Stimulated activated CD4-positive, alpha-beta T cell treated with anti-CD3 and anti-CD28 coated beads, Interleukin-1b, Interleukin-23, amount 100 ng/mL, for 24 hours (primary cell): Measurements from ENCODE around the gene CCNL2.
"Not testable (repeated sequence)": the region's sequence is repeated elsewhere in the genome, so short reads cannot be mapped to it uniquely, and the experiment has no call there.

ENCODE experiments used
- DNase-seq, 4 experiments: peaks; one replicate each; pipeline ENCODE4 v3.0.0-alpha.2; 2020; ENCODE audit warnings: low read depth in 4 of 4, low spot score in 1 of 4

Gene CCNL2

DNA sequence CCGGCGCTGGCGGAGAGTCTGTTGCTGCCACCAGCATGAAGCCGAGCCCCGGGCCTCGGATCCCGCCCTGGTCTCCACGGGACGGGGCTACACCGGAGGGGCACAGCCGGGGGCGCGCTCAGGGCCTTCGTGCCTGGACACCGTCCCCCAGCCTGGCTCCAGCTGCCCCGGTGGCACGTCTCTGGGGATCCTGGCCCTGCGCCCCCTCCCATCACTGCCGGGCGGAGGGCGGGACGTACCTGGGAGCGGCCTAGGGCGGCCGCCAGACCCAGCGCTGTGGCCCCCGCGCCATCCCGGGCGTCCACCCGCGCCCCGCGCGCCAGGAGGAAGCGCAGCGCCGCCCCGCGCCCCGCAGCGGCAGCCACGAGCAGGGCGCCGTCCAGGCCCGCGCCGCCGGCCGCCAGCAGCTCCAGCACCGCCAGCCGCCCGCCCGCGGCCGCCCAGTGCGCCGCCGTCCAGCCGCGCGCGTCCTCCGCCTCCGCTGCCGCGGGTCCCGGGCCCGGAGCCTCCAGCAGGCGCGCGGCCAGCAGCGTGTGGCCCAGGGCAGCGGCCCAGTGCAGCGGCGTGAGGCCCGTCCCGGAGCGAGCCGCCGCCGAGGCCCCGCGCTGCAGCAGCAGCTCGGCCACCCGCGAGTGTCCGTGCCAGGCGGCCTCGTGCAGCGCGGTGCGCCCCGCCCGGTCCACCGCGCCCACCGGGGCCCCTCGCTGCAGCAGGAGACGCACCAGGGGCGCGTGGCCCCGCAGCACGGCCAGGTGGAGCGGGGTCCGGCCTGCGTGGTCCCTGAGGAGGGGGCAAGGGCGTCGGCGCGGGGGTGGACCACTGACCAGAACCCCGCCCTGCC lies 20.9 kb upstream of the CCNL2 start:
- DNase-seq: no peak

DNA sequence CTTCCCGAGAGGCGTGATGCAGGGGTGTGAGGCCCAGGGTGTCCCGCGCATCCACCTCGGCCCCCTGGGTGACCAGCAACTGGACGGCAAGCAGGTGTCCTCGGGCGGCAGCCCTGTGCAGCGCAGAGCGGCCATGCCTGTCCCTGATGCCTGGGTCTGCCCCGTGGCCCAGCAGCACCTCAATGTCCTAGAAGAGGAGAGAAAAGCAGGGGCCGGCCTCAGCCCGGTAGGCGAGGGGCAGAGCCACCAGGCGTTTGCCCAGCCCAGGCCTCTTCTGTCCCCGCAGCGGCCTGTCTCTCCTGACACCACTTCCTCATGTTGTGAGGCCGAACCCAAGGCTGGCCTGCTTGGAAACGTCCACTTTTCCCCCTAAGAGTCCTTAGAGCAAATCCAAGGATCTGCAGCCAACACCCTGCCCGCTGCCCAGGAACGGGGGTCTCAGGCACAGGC lies 20.3 kb upstream of the CCNL2 start:
- no peak for DNase-seq

DNA sequence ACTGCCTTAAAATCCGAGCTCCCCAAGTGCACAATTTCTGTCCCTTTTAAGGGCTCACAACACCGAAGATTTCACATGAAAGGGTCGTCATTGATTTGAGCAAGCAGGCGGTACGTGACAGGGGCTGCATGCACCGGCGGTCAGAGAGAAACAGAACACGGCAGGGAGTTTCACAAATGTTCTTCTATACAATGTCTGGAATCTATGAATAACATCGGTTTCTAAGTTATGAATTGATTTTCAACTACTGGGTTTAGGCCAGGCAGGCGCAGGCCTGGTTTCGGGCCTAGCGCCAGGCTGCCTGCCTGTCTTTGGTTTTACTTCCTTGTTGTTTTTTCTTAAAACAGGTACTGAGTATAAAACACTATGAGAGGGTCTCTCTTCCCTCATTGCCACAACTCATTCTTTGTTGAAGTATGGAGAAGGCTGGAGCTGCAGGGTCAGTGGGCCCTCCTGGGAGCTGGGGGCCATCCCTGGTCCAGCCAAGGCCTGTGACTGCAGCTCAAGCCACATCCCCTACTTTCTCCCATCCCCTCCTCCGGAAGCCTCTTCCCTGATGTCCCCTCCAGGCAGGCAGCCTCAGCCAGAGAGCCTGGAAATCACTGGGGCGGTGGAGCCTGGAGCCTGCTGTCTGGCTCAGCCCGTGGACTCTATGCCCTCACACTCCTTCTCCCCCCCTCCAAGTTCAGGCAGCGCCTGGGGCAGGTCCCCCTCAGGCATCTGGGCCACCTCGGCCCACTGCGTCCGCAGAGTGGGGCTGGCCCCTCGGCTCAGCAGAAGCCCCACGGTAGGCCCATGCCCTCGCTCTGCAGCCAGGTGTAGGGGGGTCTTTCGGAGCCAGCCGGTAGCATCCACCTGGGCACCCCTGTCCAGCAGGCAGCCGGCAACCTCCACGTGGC lies 19.6 kb upstream of the CCNL2 start:
- DNase-seq: no peak

DNA sequence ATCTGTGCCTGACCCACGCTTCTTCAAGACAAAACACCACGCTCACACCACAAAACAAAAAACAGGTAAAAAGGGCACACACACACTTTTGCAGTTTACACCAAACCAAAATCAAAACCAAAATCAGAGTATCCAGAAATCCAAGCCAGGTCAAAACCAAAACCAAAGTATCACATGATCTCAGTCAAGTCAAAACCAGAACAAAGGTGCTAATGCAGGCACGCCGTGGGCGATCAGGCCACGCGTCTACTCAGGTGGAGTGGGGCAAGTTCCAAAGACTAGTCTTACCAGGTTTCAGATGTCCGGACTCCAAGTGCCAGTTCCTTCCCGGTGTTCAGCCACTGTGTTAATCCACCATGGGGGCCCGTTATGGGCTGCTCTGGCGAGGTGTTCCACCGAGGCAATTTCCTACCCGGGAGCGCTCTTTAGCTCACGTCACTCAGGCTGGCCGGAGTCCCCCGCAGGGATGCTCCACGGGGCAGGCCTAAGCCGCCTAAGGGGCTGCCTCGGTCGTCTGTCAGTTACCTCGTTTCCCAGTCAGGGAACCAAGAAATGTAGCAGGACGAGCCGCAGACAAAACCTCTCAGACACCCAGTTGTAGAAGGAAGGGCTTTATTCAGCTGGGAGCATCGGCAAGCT lies 18.8 kb upstream of the CCNL2 start:
- DNase-seq: not testable (repeated sequence)

DNA sequence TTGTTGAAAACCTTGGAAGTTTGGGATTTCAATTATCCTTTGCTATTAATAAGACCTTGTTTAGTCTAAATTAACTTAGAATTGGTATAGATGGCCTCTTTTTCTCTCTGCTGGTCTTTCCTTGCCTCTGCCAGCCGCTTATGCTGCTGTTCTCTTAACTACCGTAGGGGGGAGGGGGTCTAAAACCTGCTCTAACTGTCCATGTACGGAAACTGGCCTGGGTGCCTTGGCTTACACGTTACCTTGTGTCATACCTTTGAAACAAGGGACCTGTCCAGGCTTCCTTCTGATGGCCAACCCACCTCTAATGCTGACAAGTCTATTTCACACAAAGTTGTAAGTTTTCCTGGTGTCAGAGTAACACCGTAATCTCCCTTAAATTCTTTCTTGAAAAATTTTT lies 18.3 kb upstream of the CCNL2 start:
- not testable (repeated sequence) for DNase-seq

DNA sequence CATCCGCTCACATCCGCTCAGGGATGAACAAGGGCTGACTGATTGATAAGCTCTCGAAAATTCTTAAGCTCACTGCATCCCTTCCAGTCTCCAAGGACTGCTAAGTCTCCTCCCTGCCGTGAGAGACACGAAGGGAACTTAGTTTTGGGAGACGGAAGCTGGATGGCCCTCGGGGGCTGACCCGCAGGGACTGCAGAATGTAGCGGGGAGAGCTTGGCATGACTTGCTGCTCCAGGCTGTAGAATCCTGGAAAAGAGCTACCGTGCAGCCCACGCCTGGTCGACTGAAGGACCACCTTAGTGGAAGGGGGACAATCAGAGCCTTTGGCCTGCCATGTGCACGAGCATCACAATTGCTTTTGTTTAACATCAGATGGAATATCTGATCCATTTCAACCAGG lies 16.6 kb upstream of the CCNL2 start:
- DNase-seq: no peak

DNA sequence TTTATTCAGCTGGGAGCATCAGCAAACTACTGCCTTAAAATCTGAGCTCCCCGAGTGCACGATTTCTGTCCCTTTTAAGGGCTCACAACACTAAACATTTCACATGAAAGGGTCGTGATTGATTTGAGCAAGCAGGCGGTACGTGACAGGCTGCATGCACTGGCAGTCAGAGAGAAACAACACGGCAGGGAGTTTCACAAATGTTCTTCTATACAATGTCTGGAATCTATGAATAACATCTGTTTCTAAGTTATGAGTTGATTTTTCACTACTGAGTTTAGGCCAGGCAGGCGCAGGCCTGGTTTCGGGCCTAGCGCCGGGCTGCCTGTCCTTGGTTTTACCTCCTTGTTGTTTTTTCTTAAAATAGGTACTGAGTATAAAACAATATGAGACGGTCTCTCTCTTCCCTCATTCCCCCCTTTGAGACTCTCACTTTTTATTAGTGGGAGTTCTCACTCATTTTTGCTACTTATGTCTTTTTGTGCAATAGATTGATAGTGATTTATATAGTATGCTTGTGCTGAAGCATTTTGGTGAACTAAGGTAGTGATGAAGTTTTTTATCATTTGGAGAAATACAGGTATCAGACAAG lies 13.3 kb upstream of the CCNL2 start:
- not testable (repeated sequence) for DNase-seq

DNA sequence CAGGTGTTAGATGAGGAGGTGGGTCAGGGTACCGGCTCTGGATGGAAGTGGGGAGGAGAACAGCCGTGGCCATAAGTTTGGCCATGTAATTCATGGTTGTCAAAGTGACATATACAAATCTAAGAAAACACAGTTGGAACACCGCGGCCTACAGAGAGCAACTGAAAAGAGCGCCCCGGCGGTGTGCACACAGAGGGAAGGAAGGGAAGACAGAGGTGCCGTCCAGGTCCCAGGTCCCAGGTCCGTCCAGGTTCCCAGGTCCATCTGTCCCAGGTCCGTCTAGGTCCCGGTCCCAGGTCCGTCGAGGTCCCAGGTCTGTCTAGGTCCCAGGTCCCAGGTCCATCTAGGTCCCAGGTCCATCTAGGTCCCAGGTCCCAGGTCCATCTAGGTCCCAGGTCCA lies 12.5 kb upstream of the CCNL2 start:
- DNase-seq: no peak

DNA sequence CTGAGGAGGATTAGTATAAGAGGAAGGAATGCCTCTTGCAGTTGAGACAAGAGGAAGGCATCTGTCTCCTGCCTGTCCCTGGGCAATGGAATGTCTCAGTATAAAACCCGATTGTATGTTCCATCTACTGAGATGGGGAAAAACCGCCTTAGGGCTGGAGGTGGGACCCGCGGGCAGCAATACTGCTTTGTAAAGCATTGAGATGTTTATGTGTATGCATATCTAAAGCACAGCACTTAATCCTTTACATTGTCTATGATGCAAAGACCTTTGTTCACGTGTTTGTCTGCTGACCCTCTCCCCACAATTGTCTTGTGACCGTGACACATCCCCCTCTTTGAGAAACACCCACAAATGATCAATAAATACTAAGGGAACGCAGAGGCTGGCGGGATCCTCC lies 11.1 kb upstream of the CCNL2 start:
- DNase-seq: not testable (repeated sequence)

DNA sequence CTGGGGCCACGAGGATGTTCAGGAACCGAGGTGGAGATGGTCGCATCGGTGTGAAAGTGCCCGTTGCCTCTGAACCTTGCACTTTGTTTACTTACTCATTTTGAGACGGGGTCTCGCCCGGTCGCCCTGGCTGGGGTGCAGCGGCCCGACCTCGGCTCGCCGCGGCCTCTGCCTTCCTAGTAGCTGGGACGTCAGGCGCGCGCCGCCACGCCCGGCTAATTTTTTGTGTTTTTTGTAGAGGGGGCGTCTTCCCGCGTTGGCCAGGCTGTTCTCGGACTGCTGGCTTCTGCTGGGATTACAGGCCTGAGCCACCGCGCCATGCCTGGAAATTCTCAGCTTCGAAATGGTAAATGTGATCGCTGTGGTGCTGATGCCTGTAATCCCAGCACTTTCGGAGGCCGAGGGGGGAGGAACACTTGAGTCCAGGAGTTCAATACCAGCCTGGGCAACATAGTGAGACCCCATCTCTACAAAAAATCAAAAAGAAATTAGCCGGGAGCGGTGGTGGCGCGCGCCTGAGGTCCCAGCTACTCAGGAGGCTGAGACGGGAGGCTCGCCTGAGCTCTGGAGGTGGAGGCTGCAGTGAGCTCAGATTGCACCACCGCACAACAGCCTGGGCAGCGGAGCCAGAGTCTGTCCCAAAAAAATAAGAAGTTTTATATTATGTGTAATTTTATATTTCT lies 8.6 kb upstream of the CCNL2 start:
- no peak for DNase-seq

DNA sequence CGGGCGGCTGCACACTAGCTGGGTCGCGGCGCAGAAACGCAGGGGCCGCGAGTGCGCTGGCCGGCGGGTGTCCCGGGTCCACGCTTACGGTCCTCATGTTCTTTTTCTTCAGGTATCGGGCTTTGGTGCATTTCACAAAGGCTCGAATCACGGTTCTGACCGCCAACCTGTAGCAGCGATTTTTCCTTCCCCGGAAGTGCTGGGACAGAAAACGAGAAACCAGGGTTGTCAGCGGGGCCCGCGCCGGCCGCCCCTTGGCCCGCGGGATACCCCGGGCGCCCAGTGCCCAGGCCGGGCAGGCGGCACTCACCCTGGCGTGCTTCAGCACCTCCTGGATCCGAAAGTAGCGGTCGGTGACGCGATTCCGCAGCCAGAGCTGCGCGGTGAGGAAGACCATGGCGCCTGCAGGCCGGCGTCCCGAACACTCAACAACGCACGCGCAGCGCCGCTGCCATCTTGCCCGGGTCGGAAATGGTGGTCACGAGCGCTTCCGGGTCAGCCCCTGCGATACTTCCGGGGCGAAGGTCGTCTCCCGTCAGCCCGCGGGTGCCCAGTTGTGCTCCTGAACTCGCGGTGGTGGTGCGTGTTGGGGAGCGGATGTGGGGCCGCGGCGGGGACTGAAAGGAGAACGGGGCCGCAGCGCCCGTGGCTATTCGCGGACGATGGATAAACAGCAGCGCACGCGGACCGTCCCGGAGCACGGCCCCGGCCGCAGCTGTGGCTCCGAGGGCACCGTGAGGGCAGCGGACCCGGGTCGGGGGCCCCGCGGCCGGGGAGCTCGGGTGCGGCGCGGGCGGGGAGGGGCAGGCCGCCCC lies 7.9 kb upstream of the CCNL2 start, which contains the start of gene MRPL20:
Gene MRPL20, minus strand, starts transcription at position 473 of the 815 bp plus-strand sequence. Its CDS starts 76 bp downstream, at position 397.
- peak; percentile 86 to 95 (median 90) for DNase-seq

DNA sequence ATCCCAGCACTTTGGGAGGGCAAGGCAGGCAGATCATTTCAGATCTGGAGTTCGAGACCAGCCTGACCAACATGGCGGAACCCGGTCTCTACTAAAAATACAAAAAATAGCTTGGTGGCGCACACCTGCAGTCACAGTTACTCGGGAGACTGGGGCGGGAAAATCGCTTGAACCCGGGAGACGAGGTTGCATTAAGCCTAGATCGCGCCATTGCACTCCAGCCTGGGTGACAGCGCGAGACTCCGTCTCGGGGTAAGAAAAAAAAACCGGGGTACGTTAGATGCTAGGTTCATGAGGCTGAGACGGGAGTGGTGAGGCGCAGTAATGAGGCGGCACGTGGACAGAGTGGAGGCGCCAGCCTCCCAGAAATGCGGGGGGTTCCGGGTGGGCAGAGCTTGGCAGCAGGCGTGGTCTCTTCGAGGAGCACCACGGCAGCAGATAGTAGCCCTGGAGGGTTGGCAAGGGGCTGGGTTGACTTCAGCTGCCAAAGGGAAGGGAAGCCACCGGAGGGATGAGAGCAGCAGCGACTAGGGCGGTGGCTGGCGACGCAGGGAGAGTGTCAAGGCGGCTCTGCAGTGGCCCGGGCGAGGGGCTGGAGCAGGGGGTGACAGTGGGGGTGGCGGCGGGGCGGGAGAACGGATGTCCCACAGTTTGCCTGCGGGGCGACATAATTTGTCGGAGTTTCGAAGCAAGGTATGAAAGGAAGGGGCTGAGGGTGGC lies 7.1 kb upstream of the CCNL2 start:
- DNase-seq: no peak

DNA sequence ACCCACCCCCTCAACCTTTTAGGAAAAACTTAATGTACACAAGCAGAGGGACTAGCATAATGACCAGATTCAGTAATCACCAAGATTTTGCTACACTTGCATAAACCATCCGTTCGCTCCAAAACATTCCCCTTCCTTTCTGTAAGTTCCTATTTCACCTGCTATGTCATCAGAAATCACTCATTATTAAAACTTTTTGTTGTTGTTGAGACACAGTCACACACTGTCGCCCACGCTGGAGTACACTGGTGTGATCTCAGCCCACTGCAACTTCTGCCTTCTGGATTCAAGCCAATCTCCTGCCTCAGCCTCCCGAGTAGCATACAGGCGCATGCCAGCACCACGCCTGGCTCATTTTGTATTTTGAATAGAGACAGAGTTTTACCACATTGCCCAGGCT lies 4.5 kb upstream of the CCNL2 start:
- no peak for DNase-seq

DNA sequence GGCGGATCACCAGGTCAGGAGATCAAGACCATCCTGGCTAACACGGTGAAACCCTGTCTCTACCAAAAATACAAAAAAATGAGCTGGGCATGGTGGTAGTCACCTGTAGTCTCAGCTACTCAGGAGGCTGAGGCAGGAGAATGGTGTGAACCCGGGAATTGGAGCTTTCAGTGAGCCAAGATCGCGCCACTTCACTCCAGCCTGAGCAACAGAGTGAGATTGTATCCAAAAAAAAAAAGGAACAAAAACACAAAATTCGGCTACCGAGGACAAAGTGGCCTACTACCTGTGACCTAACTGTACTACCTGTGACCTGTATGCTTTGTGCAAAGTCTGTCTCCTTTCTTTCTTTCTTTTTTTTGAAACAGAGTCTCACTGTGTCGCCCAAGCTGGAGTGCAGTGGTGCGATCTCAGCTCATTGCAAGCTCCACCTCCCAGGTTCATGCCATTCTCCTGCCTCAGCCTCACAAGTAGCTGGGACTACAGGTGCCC lies 3.8 kb upstream of the CCNL2 start:
- not testable (repeated sequence) for DNase-seq

DNA sequence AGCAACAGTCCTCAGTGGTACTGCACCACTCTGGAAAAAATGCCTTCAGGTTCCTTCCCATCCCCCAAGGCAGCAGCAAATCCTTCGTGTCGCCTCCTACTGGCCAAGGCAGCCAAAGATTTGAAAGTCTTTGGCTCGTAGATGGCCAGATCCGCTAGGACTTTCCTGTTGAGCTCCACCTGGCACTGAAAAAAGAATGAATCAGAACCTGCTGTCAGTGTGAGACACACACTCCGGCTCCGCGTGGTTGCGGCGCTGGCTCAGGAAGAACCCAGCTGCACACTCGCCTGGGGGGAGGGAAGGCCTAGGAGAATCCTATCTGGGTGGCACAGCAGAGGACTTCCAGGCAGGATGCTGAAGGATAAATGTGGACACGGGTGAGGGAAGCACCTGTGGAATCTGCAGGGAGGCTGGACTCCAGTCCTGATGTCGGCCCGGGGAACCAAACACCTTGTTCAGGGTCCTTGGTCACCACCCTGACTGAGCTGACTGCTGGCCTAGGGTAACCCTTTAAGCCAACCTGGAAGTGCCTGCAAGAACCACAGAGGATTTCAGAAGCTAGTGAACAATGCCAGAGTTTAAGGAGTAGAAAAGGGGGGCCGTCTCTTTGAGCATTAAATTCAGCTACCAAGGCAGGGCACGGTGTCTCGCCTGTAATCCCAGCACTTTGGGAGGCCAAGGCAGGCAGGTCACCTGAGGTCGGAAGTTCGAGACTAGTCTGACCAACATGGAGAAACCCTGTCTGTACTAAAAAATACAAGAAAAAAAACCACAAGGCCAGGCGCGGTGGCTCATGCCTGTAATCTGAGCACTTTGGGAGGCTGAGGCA lies 3.2 kb upstream of the CCNL2 start:
- DNase-seq: peak in 2 of 4 experiments; percentile 25 to 31

DNA sequence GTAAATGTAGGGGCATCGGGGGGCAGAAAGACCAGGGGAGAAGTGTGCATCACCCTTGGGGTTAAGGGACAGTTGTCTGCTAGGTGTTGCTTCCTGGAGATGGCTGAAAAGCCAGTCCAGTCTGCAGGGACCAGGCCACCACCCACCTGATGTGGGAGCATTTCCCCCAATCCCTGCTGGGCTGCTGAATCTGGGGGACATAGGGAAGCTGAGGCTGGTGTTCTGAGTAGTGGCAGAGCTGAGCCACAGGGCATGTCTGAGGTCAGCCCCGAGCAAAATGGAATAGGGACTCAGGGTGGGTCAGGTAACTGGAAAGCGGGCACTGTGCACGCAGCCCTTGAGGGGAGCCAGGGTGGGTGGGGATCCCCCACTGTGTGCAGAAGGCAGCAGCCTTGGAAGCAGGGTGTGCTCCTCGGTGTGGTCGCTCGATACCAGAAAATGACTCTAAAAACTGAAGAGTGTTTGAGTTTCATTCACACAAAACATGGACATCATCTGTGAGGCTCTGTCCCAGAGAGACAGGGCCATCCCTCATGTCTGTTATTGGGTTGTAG lies 2.4 kb upstream of the CCNL2 start:
- DNase-seq: no peak

DNA sequence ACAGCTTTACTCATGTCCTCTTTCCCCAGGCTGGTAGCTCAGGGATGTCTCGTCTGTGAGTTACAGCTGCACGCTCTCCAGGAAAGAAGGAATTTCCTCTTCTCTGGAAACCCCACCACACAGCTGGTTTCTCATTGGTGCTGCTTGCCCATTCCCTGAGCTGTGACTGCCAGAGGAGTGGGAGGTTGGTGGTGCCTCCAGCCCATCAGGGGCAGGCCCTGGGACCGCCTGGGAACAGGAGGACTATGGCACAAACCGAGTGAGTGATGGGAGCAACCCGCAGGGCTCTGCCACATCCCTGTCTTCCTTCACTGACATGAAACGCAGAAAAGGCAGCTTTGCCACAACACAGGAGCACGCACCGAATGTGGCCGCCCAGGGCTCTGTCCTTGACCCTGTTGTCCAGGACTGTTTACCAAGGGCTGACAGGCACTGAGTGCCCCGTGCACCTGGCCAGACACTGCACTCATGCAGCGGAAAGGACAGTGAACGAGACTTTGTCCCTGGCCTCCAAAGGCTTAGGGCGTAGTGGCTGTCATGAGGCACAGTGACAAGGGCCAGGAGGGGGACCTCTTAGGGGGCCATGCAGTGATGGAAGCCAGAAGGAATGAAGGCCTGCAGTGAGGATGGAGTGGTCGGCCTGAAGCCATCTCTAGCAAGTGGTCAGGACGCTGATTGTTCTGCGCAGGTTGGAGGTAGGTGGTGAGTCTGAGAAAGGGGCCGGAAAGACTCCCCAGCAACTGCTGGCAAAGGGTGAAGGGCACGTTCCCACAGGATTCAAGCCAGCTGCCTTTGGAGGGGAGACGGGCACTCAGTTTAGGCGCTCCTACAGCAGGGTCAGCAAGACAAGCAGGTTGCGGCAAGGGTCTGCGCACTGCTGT lies 1.7 kb upstream of the CCNL2 start:
- no peak for DNase-seq
